Astrocyte of the hippocampus (primary cell): ENCODE data around the gene GPR17.

Experiments used
- DNase-seq: peaks from one replicate; pipeline ENCODE4 v3.0.0; 2011; ENCODE audit warnings: low read depth, low spot score

GPR17 gene

DNA sequence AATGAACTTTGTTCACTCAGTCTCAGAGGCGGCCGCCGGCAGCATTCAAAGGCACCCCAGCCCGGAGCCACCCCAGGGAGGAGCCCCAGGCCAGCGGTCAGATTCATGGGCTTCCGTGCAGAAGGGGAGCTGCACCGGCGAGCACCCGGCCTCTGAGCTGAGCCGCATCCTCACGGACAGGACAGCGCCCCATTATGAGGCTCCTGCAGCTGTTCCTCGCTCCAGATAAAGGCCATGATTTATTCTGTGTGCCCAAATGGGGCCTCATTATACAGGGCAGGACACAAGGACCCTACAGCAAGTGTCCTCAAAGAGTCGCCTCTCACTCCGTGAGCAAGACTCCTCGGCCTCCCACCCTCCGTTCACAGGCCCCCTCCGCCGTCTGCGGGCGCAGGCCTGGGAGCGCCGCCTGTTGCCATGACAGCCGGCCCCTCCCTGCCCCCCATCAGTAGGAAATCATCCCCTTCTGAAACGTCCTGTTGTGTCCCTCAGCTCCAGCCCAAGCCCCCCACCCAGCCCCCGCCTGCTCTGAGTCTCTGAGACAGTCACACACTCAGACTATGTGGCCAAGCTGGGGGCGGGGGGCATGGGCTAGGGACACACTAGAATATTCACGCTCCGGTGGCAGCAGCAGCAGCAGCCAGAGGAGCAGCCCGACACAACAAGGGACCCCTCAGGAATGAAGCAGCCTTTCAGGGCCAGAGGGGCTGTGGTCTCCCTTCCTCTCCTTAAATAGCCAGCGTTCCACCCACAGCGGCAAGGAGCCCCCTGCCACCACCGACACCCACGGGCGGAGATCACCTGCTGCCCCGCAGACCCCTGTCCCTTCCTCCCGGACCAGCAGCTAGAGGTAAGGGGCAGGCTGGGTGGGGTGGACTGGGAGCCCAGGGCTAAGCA is at the start of gene GPR17:
TSS of gene GPR17 (plus strand) at position 759 of the 897 bp plus-strand sequence. CDS start 4,583 bp downstream, outside the sequence.
- no peak for DNase-seq

- no peak for DNase-seq
Observed at GRCh38 chr2:127596311-127597045, 49.5 kb upstream of the GPR17 start.

- DNase-seq, result no peak
Observed at GRCh38 chr2:127597046-127597983, 48.6 kb upstream of the GPR17 start.

GRCh38 chr2:127597984-127598380 is 48.0 kb upstream of the GPR17 start:
- peak; percentile 25 for DNase-seq

DNA sequence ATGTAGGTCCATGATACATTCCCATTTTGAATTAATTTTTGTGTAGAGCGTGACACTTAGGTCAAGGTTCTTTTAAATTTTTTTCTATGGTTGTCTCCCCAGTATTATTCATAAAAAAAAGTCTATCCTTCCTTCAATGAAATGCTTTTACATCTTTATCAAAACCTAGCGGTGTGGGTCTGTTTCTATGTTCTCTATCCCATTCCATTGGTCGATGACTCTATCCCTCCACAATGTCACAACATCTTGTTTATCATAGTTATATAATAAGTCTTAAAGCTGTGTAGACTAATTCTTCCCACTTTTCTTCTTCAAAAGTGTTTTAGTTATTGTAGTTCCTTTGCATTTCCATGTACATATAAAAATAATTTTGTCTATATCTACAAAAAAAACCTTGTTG is 47.2 kb upstream of the GPR17 start:
- DNase-seq, result no peak

GRCh38 chr2:127599211-127599610 is 46.7 kb upstream of the GPR17 start:
- no peak for DNase-seq

GRCh38 chr2:127604986-127605385 is 41.0 kb upstream of the GPR17 start:
- no peak for DNase-seq

DNA sequence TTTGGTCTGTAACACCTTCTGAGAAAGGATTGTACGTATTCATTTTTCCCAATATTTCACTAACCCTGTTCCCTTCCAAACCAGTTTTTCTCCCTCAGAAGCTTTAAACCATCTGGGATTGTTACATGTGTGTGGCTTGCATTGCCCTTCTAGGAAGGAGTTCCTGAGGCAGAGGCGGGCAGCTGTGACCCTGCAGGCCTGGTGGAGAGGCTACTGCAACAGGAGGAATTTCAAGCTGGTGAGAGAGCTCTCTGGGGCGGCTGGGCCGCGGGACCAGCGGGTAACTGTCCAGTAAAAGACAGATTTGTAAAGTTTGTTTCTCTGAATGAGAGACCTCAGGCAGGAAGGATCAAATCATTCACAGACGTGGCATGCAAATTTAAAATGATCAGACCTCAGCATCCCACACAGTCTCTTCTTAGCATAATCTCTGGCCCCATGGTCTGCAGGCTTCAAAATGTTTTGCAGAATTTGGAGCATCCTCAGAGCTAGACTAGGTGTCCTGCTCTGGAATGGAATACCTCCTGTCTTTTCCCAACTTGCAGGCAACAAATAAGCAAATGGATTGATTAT is 40.2 kb upstream of the GPR17 start:
- DNase-seq, result no peak

- no peak for DNase-seq
Observed at GRCh38 chr2:127606625-127607398, 39.1 kb upstream of the GPR17 start.

DNA sequence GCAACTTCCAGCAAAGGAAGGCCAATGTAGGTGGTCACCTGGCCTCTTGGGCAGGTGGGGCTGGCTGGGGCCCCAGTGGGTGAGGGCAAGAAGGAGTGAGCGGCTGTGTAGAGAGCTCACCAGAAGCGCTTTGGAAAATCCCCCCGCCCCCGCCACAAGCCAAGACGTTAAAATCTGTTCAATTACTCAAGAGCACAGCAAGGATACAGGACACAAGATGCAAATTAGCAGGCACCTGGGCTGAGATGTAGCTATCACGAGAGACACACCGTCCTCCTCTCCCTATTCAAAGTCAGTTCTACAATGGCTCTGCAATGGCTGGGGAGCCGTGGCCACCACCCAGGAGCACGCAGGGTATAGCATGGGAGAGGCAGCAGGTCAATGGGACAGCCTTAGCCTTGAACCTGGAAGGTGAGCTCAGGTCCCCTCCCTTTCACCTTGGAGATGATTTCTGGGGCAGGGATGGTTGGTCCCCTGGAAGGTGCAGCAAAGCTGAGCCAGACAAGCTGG is 38.5 kb upstream of the GPR17 start:
- no peak for DNase-seq

DNA sequence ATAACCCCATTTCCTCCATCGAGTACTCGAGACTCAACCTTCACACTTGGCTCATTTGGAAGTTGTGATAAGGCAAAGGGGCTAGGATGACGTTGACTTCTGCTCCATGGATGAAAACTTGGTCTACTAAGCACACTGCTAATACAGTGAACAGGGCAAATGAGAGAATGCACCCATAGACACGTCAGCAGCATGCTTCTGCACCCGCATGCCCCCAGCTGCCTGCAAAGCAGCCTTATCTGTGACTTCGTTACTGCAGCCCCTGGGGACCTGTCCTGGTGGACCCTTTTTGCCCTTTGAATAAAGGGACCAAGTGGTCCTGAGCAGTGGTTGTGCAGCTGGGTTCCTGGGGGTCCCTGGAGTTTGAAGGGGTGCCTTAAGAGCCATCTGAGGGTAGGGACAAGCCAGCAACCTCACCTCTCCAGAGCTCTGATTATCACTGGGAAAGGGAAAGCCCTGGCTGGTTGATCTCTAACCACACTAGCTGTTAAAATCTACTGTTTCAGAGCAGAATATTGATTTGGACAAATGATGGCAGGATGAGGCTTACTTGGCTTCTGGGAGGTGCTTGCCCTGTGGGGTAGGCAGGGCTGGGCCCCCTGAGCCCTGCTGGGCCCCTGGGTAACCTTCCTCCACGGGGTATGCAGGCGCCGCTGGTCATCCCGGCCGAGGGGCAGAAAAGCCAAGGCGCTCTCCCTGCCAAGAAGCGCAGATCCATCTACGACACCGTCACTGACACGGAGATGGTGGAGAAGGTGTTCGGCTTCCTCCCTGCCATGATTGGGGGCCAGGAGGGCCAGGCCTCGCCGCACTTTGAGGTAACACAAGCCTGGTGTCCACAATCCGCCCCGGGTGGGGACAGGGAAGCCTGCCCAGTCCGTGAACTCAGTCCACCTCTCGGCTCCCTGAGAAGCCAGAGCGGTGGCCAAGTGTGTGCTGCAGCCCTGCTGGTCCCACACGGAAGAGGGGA is 37.6 kb upstream of the GPR17 start:
- no peak for DNase-seq

GRCh38 chr2:127609031-127609751 is 36.8 kb upstream of the GPR17 start:
- no peak for DNase-seq

DNA sequence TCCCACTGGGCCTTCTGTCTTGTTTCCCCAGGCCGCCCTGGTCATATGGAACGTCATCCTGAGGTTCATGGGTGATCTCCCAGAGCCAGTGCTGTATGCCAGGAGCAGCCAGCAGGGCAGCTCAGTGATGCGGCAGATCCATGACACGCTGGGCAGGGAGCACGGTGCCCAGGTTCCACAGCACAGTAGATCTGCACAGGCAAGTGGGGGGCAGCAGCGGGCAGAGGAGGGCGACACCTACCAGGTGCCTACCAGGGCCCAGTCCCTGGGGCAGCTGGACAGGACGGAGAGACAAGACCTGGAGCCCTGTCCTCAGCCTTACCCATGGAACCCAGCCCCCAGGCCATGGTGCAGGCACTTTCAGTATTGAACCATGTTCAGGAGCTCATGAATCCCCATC is 36.1 kb upstream of the GPR17 start:
- DNase-seq, result no peak

DNA sequence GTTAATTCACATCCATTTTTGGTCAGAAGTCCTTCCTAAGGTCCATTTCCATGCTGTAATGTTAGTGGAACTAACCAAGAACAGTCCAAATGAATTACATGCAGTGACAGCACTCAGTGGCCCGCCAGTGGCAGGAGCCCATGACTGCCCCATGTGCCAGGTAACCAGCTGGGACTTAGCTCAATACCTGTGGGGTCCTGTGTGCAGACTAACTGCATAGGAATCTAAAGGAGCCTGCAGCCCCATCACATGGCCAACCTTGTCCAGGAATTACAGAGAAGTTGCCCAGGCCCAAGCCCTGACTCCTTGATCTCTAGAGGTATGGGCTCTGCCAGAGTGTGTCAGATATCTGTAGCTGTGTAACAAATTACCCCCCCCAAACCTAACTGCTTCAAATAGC is 35.4 kb upstream of the GPR17 start:
- no peak for DNase-seq

DNA sequence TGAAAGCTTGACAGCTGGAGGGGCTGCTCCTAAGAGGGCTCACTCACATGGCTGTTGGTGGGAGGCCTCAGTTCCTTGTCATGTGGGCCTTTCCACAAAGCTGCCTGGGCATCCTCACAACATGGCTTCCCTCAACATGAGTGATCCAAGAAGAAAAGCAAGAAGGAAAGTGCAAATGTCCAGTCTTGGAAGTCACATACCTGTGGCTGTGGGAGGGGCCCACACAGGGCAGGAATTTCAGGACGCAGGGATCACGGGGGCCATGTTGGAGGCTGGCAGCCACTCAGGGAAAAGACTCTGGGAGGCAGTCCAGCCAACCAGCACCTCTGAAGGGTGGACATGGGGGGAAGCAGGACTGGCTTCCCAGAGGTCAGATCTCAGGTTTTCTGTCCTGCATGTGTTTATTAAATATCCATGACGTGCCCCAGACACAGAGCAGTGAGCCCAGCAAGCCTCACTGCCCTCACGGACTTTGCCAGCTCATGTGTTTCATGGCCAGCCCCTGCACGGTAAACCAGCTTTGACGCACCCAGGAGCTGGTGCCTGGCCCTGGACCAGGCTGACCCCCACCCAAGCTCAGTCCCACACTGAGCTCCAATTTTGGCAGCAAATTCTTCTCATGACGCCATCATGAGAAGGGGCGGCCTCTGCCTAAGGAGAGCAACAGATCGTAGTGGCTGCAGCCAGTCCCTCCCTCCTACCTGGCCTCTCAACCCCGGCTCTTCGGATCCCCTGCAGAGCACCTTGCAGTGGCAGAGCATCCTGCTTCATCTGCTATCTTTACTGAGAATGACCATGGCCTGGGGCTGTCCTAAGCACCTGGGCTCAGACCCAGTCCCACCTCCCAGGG is 34.7 kb upstream of the GPR17 start:
- DNase-seq, result no peak

- no peak for DNase-seq
Observed at GRCh38 chr2:127612111-127612822, 33.7 kb upstream of the GPR17 start.

DNA sequence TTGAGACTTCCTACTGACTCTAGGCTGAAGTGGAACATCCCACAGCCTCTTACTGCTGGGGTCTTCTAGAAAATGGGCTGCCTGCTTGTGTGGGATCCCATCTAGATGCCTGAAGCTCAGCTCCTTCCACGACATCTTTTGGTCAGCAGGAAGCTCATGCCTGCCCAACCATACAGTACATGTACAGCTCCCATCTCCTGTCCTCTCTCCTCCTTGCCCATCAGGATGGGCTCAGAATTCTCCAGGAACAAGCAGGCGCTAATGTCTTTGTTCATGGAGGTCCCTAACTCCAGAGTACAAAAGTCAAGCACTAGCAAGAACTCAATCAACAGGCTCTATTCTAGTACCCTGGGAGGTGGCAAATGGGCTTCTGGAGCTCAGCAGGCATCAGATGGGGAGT is 31.7 kb upstream of the GPR17 start:
- no peak for DNase-seq
